Mesendoderm (in vitro differentiated cells): ENCODE results near the gene FXYD1.

Experiments used
- DNase-seq: peaks from one replicate; pipeline ENCODE4 v3.0.0; 2013
- H2AK5ac ChIP-seq: 2 replicates; pipeline ENCODE4 v1.6.1; 2013; ENCODE audit warnings: low read length, inconsistent platforms
- H2BK120ac ChIP-seq: 2 replicates; pipeline ENCODE4 v1.6.1; 2013; ENCODE audit warnings: low read depth, mild to moderate bottlenecking, low read length, moderate library complexity, mixed read lengths
- H2BK15ac ChIP-seq: replicated peaks from 2 replicates; pipeline ENCODE4 v1.6.1; 2013; ENCODE audit warnings: low read depth, mild to moderate bottlenecking, moderate library complexity
- H2BK5ac ChIP-seq: 2 replicates; pipeline ENCODE4 v1.6.1; 2013; ENCODE audit warnings: low read length, inconsistent platforms
- H3K18ac ChIP-seq: 2 replicates; pipeline ENCODE4 v1.6.1; 2013; ENCODE audit warnings: mild to moderate bottlenecking, low read length, mixed read lengths
- H3K23ac ChIP-seq: one replicate; pipeline ENCODE4 v1.6.1; 2013; ENCODE audit warnings: low read length
- H3K27ac ChIP-seq: 2 replicates; pipeline ENCODE4 v1.5.1; 2013; ENCODE audit warnings: low read depth, mild to moderate bottlenecking, inconsistent platforms, low read length, moderate library complexity
- H3K27me3 ChIP-seq: 2 replicates; pipeline ENCODE4 v1.6.1; 2013; ENCODE audit warnings: low read length, control low read depth, mild to moderate bottlenecking, inconsistent platforms; ENCODE audit not compliant: insufficient read depth, poor library complexity
- H3K36me3 ChIP-seq: 2 replicates; pipeline ENCODE4 v1.6.1; 2013; ENCODE audit warnings: low read length, inconsistent platforms; ENCODE audit not compliant: control insufficient read depth, insufficient read depth
- H3K4ac ChIP-seq: one replicate; pipeline ENCODE4 v1.6.1; 2013; ENCODE audit warnings: low read depth, mild to moderate bottlenecking, low read length, moderate library complexity
- H3K4me1 ChIP-seq: 2 replicates; pipeline ENCODE4 v1.6.1; 2013; ENCODE audit warnings: low read depth, low read length, inconsistent platforms; ENCODE audit not compliant: control insufficient read depth
- H3K4me2 ChIP-seq: 2 replicates; pipeline ENCODE4 v1.6.1; 2013; ENCODE audit warnings: low read length
- H3K4me3 ChIP-seq: 2 replicates; pipeline ENCODE4 v1.5.1; 2013; ENCODE audit warnings: mild to moderate bottlenecking, low read length
- H3K56ac ChIP-seq: one replicate; pipeline ENCODE4 v1.6.1; 2013; ENCODE audit warnings: low read length
- H3K79me1 ChIP-seq: 2 replicates; pipeline ENCODE4 v1.6.1; 2013; ENCODE audit warnings: low read length, inconsistent platforms
- H3K79me2 ChIP-seq: 2 replicates; pipeline ENCODE4 v1.6.1; 2013; ENCODE audit warnings: mild to moderate bottlenecking, low read length; ENCODE audit not compliant: control insufficient read depth, insufficient read depth
- H3K9ac ChIP-seq: 2 replicates; pipeline ENCODE4 v1.6.1; 2013; ENCODE audit warnings: low read length, inconsistent platforms
- H4K5ac ChIP-seq: one replicate; pipeline ENCODE4 v1.6.1; 2013; ENCODE audit warnings: low read length
- H4K8ac ChIP-seq: one replicate; pipeline ENCODE4 v1.6.1; 2013; ENCODE audit warnings: low read depth, mild to moderate bottlenecking, control low read depth, low read length, moderate library complexity
- WGBS: extraction: QIAGEN DNeasy Blood & Tissue Kit; methylation state at CpG from one replicate; pipeline ENCODE4 v1.1.7; 2013; ENCODE audit warnings: low lambda C conversion rate, missing lambda C conversion rate; ENCODE audit not compliant: insufficient coverage; ENCODE audit errors: extremely low coverage; 5-methylcytosine and 5-hydroxymethylcytosine counted together

FXYD1 gene

DNA sequence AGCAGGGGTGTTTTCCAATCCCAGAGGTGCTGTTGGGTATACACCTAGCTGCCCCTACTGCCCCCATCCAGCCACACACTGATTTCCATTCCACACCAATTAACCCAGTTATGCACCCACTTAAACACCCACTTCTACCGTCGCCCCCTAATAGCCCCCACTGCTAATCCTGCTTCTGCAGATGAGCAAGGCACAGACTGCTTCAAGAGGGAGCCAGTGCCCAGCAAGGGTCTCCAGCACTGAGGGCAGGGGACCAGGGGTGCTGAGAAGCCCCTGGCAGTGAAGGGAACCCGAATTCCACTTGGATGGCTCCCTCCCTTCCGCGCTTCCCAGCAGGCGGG is 5.6 kb downstream of the FXYD1 start:
- Histone ChIP-seq H3K23ac (no peak overlapping the region), H2BK120ac (no peak overlapping the region), H3K56ac (peak overlapping the region; percentile 15), H3K9ac (no peak overlapping the region), H2BK15ac (no peak overlapping the region), H3K4me2 (no peak overlapping the region), H3K79me1 (no peaks in the 10 kb centered on the region), H3K18ac (no peak overlapping the region), H2AK5ac (no peak overlapping the region), H3K79me2 (no peaks in the 10 kb centered on the region), H3K4ac (no peak overlapping the region), H3K4me3 (no peak overlapping the region), H3K4me1 (peaks cover 4% of the 10 kb centered on the region), H3K27ac (no peak overlapping the region), H3K27me3 (peaks cover 6% of the 10 kb centered on the region), H2BK5ac (no peak overlapping the region), H4K5ac (no peak overlapping the region), H3K36me3 (no peaks in the 10 kb centered on the region), H4K8ac (no peak overlapping the region)
- WGBS = no CpG with 5 or more reads among the region's 6 CpGs
- no peak for DNase-seq

DNA sequence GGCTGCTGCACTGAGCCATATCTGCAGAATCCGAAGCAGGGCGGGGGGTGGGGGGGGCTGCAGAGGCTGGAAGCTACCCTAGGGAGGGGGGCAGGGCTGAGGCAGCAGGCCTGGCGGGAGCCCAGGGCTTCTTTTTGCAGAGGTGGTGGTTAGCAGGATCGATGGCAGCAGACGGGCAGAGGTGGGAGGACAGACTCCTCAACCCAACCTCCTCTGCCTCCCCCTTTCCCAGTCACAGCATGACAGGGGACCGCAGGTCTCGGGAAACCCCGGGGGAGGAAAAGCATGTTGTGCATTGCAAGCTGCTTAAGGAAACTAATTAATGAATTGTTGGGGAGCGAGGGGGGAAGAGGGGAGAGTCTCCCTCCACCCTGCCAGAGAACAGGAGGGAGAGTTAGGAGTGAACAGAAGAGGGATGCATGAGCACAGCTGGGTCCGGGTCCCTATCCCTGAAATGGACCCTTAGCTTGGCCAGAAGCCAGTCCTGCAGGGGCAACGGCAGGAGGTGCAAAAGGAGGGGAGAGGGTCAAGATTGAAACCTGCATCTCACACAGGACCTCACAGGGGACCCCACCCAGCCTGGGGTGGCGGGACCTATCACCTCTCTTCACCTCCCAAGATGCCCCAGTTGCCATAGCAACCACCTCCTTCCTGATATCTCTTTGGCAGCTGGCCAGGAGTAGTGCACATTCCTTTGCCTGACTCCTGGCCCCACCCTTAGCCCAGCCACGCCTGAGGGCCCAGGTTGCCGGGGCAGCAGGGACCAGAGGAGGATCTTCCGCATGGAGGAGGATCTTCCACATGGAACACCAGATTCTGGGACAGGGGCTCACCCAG is 6.2 kb downstream of the FXYD1 start:
- H2AK5ac ChIP-seq = no peak overlapping the region
- no peak overlapping the region for H3K23ac ChIP-seq
- H4K5ac ChIP-seq = no peak overlapping the region
- H3K27me3 ChIP-seq = peaks cover 6% of the 10 kb centered on the region
- no peaks in the 10 kb centered on the region for H3K79me2 ChIP-seq
- H2BK120ac ChIP-seq = no peak overlapping the region
- H2BK15ac ChIP-seq = no peak overlapping the region
- no peak overlapping the region for H3K9ac ChIP-seq
- H3K36me3 ChIP-seq = no peaks in the 10 kb centered on the region
- no peak overlapping the region for H4K8ac ChIP-seq
- no peak overlapping the region for H3K4ac ChIP-seq
- no peak overlapping the region for H3K56ac ChIP-seq
- peak; percentile 93 for DNase-seq
- no peak overlapping the region for H3K18ac ChIP-seq
- H2BK5ac ChIP-seq = no peak overlapping the region
- no peak overlapping the region for H3K27ac ChIP-seq
- no peak overlapping the region for H3K4me3 ChIP-seq
- H3K79me1 ChIP-seq = no peaks in the 10 kb centered on the region
- H3K4me1 ChIP-seq = peaks cover 4% of the 10 kb centered on the region
- no CpG with 5 or more reads among the region's 15 CpGs for WGBS
- H3K4me2 ChIP-seq = no peak overlapping the region

- H3K79me1 ChIP-seq = no peaks in the 10 kb centered on the region
- peaks cover 6% of the 10 kb centered on the region for H3K27me3 ChIP-seq
- no peak overlapping the region for H4K5ac ChIP-seq
- H3K56ac ChIP-seq = no peak overlapping the region
- H3K4ac ChIP-seq = no peak overlapping the region
- no peaks in the 10 kb centered on the region for H3K36me3 ChIP-seq
- H3K18ac ChIP-seq = no peak overlapping the region
- no peak overlapping the region for H3K23ac ChIP-seq
- H2BK15ac ChIP-seq = no peak overlapping the region
- no peak overlapping the region for H2AK5ac ChIP-seq
- no peaks in the 10 kb centered on the region for H3K79me2 ChIP-seq
- H3K4me3 ChIP-seq = no peak overlapping the region
- H3K4me1 ChIP-seq = peaks cover 2% of the 10 kb centered on the region
- no peak for DNase-seq
- no peak overlapping the region for H2BK5ac ChIP-seq
- H3K27ac ChIP-seq = no peak overlapping the region
- no peak overlapping the region for H2BK120ac ChIP-seq
- no peak overlapping the region for H3K9ac ChIP-seq
- H4K8ac ChIP-seq = no peak overlapping the region
- WGBS = no CpG with 5 or more reads among the region's 7 CpGs
- H3K4me2 ChIP-seq = no peak overlapping the region
Measured at GRCh38 chr19:35146746-35147459, 8.3 kb downstream of the FXYD1 start.

DNA sequence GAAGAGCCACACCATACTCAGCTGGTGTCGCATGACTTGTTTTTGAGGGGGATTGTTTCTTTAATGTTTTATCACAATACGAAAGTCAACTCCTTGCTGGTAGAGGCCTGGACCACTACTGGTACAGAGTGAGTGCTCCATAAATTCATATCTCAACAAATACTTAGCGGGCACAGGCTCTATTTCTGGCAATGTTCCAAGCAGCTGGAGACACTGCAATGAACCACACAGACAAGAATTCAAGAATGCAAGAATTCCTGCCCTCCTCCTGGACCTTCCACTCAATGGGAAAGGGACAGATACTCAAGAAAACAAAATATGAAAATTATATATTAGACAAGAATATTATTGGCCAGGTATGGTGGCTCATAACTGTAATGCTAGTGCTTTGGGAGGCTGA is 10.8 kb downstream of the FXYD1 start:
- no peak overlapping the region for H3K9ac ChIP-seq
- no peak overlapping the region for H4K5ac ChIP-seq
- no peak overlapping the region for H4K8ac ChIP-seq
- no peaks in the 10 kb centered on the region for H3K27me3 ChIP-seq
- H2BK15ac ChIP-seq = no peak overlapping the region
- no peak overlapping the region for H3K18ac ChIP-seq
- no peak overlapping the region for H3K4me3 ChIP-seq
- H2BK120ac ChIP-seq = no peak overlapping the region
- no peaks in the 10 kb centered on the region for H3K4me1 ChIP-seq
- no peak overlapping the region for H2BK5ac ChIP-seq
- no peak overlapping the region for H2AK5ac ChIP-seq
- no CpG with 5 or more reads among the region's 3 CpGs for WGBS
- no peaks in the 10 kb centered on the region for H3K36me3 ChIP-seq
- H3K56ac ChIP-seq = no peak overlapping the region
- no peak for DNase-seq
- no peaks in the 10 kb centered on the region for H3K79me1 ChIP-seq
- no peaks in the 10 kb centered on the region for H3K79me2 ChIP-seq
- H3K4ac ChIP-seq = no peak overlapping the region
- H3K27ac ChIP-seq = no peak overlapping the region
- H3K23ac ChIP-seq = no peak overlapping the region
- H3K4me2 ChIP-seq = no peak overlapping the region

GRCh38 chr19:35150445-35150844 is 11.8 kb downstream of the FXYD1 start:
- no CpG with 5 or more reads among the region's 2 CpGs for WGBS
- Histone ChIP-seq H2BK120ac (no peak overlapping the region), H2AK5ac (no peak overlapping the region), H3K4me3 (no peak overlapping the region), H3K79me2 (no peaks in the 10 kb centered on the region), H3K36me3 (no peaks in the 10 kb centered on the region), H3K27me3 (no peaks in the 10 kb centered on the region), H2BK15ac (no peak overlapping the region), H4K5ac (no peak overlapping the region), H3K27ac (no peak overlapping the region), H3K4ac (no peak overlapping the region), H4K8ac (no peak overlapping the region), H3K4me1 (no peaks in the 10 kb centered on the region), H3K9ac (no peak overlapping the region), H3K79me1 (no peaks in the 10 kb centered on the region), H3K4me2 (no peak overlapping the region), H3K23ac (no peak overlapping the region), H2BK5ac (no peak overlapping the region), H3K18ac (no peak overlapping the region), H3K56ac (no peak overlapping the region)
- DNase-seq = no peak
